ENCODE data around the gene ECPAS. TPM values are rescaled to one million over a fixed set of nuclear protein-coding genes. Genes with fewer than 3 reads are reported as not detected.

Gene ECPAS, protein sequence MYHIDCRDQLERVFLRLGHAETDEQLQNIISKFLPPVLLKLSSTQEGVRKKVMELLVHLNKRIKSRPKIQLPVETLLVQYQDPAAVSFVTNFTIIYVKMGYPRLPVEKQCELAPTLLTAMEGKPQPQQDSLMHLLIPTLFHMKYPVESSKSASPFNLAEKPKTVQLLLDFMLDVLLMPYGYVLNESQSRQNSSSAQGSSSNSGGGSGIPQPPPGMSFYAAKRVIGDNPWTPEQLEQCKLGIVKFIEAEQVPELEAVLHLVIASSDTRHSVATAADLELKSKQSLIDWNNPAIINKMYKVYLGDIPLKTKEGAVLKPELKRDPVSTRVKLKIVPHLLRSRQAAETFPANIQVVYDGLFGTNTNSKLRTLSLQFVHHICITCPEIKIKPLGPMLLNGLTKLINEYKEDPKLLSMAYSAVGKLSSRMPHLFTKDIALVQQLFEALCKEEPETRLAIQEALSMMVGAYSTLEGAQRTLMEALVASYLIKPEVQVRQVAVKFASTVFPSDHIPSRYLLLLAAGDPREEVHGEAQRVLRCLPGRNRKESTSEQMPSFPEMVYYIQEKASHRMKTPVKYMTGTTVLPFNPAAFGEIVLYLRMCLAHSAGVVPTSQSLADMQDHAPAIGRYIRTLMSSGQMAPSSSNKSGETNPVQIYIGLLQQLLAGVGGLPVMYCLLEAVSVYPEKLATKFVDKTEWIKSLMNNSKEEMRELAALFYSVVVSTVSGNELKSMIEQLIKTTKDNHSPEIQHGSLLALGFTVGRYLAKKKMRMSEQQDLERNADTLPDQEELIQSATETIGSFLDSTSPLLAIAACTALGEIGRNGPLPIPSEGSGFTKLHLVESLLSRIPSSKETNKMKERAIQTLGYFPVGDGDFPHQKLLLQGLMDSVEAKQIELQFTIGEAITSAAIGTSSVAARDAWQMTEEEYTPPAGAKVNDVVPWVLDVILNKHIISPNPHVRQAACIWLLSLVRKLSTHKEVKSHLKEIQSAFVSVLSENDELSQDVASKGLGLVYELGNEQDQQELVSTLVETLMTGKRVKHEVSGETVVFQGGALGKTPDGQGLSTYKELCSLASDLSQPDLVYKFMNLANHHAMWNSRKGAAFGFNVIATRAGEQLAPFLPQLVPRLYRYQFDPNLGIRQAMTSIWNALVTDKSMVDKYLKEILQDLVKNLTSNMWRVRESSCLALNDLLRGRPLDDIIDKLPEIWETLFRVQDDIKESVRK (N-terminal part only)
- 17.0 TPM for polyA plus RNA-seq (2012; ENCODE audit: insufficient read depth, insufficient read length, low read depth)

DNA sequence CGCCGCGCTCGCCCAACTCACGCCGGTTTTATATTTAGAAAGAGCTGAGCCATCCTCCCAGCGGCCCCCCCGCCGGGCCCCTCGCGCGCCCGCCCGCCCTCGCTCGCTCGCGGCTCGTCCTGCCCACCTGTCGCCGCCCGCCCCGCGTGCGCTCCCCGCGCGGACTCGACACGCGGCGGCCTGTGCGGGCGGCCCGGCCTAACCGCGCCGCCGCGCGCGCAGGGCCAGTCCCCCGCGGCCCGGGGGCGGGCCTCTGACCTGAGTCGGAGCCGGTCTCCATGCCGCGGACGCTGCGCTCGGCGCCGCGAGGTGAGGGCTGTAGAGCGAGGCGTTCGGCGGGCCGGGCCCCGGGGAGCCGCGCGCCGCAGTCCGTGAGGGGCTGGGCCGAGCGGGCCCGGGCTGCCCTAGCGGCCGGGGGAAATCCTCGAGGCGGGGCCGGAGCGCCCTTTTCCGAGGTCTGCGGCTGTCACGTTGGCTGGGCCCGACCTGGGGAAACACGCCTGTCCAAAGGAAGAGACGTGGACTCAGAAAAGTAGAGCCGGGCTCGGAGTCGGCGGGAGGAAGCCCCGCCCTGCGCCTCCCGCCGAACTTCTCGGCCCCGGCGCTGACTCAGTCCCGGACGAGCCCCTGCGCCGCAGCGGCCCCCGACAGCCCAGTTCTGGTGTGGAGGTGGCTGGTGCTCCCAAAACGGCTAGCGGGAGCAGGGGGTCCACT lies at the start of gene ECPAS:
Gene ECPAS (minus strand): TSS at position 526 of the 714 bp plus-strand sequence. CDS start 11,465 bp downstream, outside the sequence.
- H3K4me1 ChIP-seq, result no peaks in the 10 kb centered on the region
- no peaks in the 10 kb centered on the region for H3K27me3 ChIP-seq
- H3K4me3 ChIP-seq (ENCODE audit: low read depth, low read length), result peak within 1 kb of the TSS; percentile 91
- TF ChIP-seq, protein P1, sequence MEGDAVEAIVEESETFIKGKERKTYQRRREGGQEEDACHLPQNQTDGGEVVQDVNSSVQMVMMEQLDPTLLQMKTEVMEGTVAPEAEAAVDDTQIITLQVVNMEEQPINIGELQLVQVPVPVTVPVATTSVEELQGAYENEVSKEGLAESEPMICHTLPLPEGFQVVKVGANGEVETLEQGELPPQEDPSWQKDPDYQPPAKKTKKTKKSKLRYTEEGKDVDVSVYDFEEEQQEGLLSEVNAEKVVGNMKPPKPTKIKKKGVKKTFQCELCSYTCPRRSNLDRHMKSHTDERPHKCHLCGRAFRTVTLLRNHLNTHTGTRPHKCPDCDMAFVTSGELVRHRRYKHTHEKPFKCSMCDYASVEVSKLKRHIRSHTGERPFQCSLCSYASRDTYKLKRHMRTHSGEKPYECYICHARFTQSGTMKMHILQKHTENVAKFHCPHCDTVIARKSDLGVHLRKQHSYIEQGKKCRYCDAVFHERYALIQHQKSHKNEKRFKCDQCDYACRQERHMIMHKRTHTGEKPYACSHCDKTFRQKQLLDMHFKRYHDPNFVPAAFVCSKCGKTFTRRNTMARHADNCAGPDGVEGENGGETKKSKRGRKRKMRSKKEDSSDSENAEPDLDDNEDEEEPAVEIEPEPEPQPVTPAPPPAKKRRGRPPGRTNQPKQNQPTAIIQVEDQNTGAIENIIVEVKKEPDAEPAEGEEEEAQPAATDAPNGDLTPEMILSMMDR (IDR thresholded peaks at IDR 0.05; ENCODE audit: low read depth, low read length), result no peak
- H3K36me3 ChIP-seq, result no peaks in the 10 kb centered on the region; the same call in 1 of the 2 replicates
- H3K9me3 ChIP-seq, result no peaks in the 10 kb centered on the region
- DNase-seq, result peak; percentile 81

DNA sequence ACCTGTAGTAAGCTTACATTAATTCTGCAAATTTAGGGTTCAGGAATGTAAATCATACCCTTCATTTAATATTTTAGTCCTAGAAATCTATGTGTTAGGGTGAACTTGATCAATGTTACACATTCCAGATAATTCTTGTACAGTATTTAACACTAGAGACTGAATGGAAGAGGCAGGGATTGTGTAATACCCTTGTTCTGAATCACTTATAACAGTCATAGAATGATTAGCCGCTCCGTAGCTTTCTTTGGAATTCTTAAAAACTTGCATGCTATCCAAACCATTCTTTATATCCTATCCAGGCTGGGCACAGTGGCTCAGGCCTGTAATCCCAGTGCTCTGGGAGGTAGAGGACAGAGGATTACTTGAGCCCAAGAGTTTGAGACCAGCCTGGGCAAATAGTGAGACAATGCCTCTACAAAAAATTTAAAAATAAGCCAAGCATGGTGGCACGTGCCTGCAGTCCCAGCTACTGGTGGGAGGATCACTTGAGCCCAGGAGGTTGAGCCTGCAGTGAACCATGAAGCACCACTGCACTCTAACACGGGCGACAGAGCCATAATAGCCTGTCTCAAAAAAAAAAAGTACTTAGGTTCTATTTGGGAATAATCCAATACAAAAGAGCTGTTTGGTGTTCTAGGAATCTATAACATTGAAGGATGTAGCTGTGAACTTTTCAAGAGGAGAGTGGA lies 49.1 kb upstream of the ECPAS start:
- no peaks in the 10 kb centered on the region for H3K27me3 ChIP-seq
- TF ChIP-seq, protein P1 (IDR thresholded peaks at IDR 0.05; ENCODE audit: low read depth, low read length), result no peak
- H3K9me3 ChIP-seq, result no peaks in the 10 kb centered on the region
- no peaks in the 10 kb centered on the region for H3K4me1 ChIP-seq
- H3K4me3 ChIP-seq (ENCODE audit: low read depth, low read length), result no peak overlapping the region
- no peak for DNase-seq
- H3K36me3 ChIP-seq, result peaks cover 7% of the 10 kb centered on the region; the same call in 1 of the 2 replicates

DNA sequence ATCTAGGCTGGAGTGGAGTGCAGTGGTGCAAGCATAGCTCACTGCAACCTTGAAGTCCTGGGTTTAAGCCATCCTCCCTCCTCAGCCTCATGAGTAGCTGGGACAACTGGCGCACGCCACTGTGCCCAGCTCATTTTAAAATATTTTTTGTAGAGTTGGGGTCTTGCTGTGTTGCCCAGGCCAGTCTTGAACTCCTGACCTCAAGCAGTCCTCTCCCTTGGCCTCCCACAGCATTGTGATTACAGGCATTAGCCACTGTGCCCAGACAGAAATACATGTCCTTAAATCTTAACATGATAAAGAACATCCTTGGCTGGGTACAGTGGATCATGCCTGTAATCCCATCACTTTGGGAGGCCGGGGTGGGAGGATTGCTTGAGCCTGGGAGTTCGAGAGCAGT lies 47.5 kb upstream of the ECPAS start:
- Histone ChIP-seq H3K9me3 (no peaks in the 10 kb centered on the region), H3K27me3 (no peaks in the 10 kb centered on the region), H3K4me1 (no peaks in the 10 kb centered on the region), H3K36me3 (peaks cover 15% of the 10 kb centered on the region), H3K4me3 (ENCODE audit: low read depth, low read length) (no peak overlapping the region)
- TF ChIP-seq, protein P1 (IDR thresholded peaks at IDR 0.05; ENCODE audit: low read depth, low read length), result no peak
- DNase-seq, result no peak

DNA sequence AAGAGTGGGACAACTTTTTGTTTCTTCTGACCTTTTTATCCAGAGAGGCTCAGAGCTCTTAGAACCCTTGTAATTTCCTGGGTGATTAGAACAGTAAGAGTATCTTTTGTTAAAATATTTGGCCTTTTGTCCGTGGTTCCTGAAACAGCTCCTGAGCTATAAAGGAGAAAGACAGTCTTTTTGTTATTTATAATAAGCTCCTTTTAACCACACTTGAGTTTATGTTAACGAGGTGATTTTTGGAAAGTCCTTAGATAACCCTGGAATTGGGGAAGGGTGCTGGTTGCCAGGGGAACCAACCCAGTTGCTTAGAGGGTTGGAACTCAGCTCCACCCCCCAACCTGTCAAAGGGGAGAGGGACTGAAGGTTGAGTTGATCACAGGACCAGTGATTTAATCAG lies 45.6 kb upstream of the ECPAS start:
- Histone ChIP-seq H3K4me3 (ENCODE audit: low read depth, low read length) (no peak overlapping the region), H3K9me3 (no peaks in the 10 kb centered on the region), H3K27me3 (no peaks in the 10 kb centered on the region), H3K36me3 (peaks cover 8% of the 10 kb centered on the region), H3K4me1 (no peaks in the 10 kb centered on the region)
- TF ChIP-seq, protein P1 (IDR thresholded peaks at IDR 0.05; ENCODE audit: low read depth, low read length), result no peak
- DNase-seq, result no peak

DNA sequence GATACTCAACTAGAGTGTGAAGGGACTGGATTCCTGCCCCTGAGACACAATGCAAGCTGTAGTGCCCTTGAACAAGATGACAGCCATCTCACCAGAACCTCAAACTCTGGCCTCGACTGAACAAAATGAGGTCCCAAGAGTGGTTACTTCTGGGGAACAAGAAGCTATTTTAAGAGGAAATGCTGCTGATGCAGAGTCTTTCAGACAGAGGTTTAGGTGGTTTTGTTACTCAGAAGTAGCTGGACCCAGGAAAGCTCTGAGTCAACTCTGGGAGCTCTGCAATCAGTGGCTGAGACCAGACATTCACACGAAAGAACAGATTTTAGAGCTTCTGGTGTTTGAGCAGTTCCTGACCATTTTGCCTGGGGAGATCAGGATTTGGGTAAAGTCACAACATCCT lies 43.2 kb upstream of the ECPAS start:
- Histone ChIP-seq H3K36me3 (peaks cover 8% of the 10 kb centered on the region), H3K4me3 (ENCODE audit: low read depth, low read length) (no peak overlapping the region), H3K9me3 (no peaks in the 10 kb centered on the region), H3K4me1 (no peaks in the 10 kb centered on the region), H3K27me3 (no peaks in the 10 kb centered on the region)
- no peak for DNase-seq
- TF ChIP-seq, protein P1 (IDR thresholded peaks at IDR 0.05; ENCODE audit: low read depth, low read length), result no peak

Data from BE2C (cell line).